Measurements from ENCODE around the gene UFD1.
"Not testable (repeated sequence)": the region's sequence is repeated elsewhere in the genome, so short reads cannot be mapped to it uniquely, and the experiment has no call there.

UFD1 gene

GRCh38 chr22:19448739-19449421 is 30.1 kb downstream of the UFD1 start:
- no peak overlapping the region for H3K4me3 ChIP-seq
- no peak overlapping the region for H3K27ac ChIP-seq
- no peak for DNase-seq (ENCODE audit: low spot score)
- TF ChIP-seq CTCF (IDR thresholded peaks at IDR 0.05), result no peak

- no peak for DNase-seq (ENCODE audit: low spot score)
- TF ChIP-seq CTCF (IDR thresholded peaks at IDR 0.05), result no peak
- Histone ChIP-seq H3K4me3 (peak overlapping the region; percentile 95), H3K27ac (peak overlapping the region; percentile 92 to 97)
Observed at GRCh38 chr22:19448076-19448607, 30.9 kb downstream of the UFD1 start.

- peak; percentile 92 for DNase-seq (ENCODE audit: low spot score)
- Histone ChIP-seq H3K27ac (peak within 1 kb of the TSS; percentile 92 to 97), H3K4me3 (peak within 1 kb of the TSS; percentile 95)
- no peak for TF ChIP-seq CTCF (IDR thresholded peaks at IDR 0.05)
Observed at GRCh38 chr22:19447330-19448075, 31.5 kb downstream of the UFD1 start, which contains the start of gene C22orf39. Gene C22orf39, minus strand, starts transcription at chr22:19447711. Its CDS starts 23 bp downstream, at chr22:19447688.

- Histone ChIP-seq H3K4me3 (peak overlapping the region; percentile 95), H3K27ac (peak overlapping the region; percentile 92 to 97)
- no peak for TF ChIP-seq CTCF (IDR thresholded peaks at IDR 0.05)
- no peak for DNase-seq (ENCODE audit: low spot score)
Observed at GRCh38 chr22:19446603-19447329, 32.2 kb downstream of the UFD1 start.

- DNase-seq (ENCODE audit: low spot score); H3K27ac ChIP-seq; H3K4me3 ChIP-seq: not testable (repeated sequence)
Observed at GRCh38 chr22:19445279-19445982, 33.6 kb downstream of the UFD1 start.

GRCh38 chr22:19443544-19444211 is 35.3 kb downstream of the UFD1 start:
- no peak overlapping the region for H3K4me3 ChIP-seq
- H3K27ac ChIP-seq, result no peak overlapping the region
- no peak for TF ChIP-seq CTCF (IDR thresholded peaks at IDR 0.05)
- no peak for DNase-seq (ENCODE audit: low spot score)
